Stimulated activated CD4-positive, alpha-beta T cell treated with anti-CD3 and anti-CD28 coated beads, Interleukin-2, amount 100 ng/mL, for 24 hours (primary cell): ENCODE measurements around the gene MRPL20.
"Not testable (repeated sequence)": the region's sequence is repeated elsewhere in the genome, so short reads cannot be mapped to it uniquely, and the experiment has no call there.

Experiments used
- DNase-seq, 2 donors: peaks; one replicate each; pipeline ENCODE4 v3.0.0-alpha.2; 2020

Gene MRPL20

DNA sequence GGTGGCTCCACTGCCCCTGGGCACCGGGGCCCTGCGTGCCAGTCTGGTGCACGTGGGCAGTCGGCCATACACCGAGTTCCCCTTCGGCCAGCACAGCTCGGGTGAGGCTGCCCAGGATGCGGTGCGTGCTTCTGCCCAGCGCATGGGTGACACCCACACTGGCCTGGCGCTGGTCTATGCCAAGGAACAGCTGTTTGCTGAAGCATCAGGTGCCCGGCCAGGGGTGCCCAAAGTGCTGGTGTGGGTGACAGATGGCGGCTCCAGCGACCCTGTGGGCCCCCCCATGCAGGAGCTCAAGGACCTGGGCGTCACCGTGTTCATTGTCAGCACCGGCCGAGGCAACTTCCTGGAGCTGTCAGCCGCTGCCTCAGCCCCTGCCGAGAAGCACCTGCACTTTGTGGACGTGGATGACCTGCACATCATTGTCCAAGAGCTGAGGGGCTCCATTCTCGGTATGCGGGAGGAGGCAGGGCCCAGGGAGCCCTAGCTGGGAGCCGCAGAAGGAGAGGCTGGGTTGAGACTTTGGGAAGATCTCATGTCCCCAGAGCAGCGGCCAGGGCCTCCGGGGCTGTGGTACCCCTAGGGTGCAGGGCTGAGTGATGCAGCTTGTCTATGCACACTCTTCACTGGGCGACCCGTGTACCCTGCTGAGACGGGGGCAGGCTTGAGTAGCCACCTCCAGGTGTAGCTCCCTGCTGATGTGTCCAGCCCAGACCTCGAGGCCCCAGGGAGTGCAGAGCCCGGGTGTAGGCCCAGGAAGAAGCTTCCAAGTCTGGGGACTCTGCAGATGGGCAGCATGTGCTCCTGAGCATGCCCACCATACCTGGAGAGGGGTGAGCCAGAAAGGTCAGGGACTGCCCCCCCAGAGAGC is 30.2 kb upstream of the MRPL20 start:
- DNase-seq = no peak

DNA sequence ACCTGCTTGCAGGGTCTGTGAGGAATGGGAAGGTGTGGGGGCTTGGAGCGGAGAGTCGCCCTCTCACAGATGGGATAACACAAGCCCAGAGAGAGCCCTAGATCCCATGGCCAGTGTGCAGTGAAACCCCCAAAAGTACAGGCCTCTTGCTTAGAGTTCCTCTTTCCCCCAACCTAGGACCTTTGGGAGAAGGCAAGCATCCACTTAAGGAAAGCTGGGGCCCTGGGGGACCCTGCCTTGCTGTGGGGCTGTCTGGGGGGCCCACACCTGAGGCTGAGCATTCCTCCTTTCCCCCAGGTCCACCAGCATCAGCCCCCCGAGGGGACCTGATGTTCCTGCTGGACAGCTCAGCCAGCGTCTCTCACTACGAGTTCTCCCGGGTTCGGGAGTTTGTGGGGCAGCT is 29.5 kb upstream of the MRPL20 start:
- no peak for DNase-seq

DNA sequence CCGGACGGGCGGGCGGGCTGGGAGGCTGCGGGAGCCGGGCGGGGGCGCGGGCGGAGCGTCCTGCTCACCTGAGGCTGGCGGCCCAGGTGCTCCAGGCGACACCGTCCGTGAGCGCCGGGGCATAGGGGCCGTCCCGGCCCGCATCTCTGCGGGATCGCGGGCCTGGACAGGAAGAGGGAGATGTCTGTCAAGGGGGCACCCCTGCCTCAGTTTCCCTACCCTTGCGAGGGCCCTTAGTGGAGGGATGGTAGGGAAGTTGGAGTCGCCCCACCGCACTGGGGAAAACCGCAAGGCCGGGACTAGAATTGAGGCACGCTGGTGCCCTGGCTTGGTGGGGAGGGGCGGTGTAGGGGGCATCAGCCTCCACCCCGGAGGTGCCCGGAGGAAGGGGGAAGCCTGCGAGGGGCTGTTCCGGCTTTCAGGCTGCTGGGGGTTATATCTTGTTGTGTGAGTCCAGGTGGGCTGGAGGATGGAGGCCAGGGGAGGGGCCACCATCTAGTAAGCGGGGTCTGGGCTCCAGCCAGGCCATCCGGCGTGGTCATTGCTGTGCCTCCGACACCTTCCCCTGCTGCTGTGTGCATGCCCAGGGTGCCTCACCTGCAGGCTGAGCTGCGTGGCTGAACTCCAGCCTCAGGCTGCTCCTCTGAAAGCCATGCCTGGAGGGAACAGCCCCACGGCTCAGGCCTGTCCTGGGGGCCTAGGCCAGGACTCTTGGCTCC is 29.0 kb upstream of the MRPL20 start:
- DNase-seq = no peak

DNA sequence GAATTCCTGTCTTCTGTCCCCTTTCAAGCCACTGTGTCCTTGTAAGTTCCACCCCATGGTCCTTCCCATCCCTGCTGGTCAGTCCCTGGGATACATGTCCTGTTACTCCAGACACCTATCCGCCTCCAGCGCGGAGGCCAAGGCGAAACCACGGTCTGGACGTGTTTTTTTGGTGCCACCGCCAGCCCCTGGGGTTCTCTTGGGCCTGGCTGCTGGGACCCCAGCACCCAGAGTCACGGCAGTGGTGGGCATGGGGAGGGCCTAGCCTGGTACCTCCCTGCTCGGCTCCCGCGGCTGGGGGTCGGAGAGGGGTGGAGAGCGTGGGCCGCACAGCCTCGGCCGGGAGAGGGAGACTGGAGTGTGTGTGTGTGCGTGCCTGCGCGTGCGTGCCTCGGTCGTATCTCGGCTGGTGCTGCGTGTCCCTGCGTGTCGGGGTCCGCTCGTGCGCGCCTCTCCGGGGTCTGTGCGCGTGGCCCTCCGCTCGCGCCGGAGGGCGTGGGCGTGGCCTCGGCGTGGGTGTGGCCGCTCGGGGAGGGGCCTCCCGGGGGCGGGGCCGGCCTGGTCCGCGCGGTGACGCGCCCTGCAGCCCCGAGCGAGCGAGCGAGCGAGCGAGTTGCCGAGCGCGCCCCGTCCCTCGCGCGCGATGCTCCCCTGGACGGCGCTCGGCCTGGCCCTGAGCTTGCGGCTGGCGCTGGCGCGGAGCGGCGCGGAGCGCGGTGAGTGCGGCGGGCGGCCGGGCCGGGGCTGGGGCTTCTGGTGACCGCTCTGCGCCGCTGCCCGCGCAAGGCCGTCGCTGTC is 28.2 kb upstream of the MRPL20 start, which contains the start of gene VWA1:
TSS of gene VWA1 (plus strand) at position 585 of the 798 bp plus-strand sequence. CDS start at position 644, 59 bp downstream.
- peak; percentile 68 to 79 for DNase-seq

DNA sequence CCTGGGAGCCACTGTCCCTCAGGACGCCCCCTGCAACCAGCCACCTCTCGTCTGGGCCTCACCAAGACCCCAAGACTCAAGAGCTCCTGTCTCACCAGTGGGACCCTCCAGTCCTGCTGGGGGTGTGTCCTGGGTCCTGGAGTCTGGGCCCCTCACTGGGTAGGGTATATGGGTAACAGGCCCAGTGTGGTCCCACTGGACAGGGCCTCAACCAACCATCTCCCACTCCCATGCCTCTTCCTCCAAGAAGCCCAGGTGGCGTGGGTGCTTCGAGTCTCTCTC is 27.7 kb upstream of the MRPL20 start:
- DNase-seq = no peak

DNA sequence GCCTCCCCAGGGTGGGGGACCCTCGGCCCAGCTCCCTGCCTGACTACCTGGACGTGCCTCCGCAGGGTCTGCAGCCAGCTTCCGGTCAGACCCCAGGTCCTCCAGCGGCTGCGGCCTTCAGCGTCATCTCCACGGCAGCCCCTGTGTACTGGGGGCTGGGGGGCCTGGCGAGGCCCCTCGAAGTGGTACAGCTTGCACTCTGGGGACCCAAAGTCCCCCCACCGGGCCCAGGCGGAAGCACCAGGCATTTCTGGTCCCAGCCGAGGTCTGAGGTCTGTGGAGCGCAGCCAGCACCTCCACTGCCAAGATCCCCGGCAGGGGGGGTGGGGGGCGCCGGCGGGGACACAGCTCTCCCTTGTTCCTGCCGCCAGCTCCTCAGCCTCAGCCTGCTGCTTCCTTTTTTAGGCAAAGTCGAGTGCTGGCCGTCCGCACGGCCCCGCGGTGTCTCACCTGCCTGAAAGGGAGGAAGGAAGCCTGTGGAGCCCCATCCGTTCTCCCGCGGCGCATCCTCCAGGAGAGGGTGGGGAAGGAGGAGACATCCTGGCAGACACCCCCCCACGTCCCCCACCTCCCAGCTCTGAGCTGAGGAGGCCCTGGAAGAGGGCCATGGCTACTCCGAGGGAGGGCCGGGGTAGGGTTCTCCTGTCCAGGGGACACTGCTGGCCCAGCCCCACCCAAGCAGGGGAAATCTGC is 27.2 kb upstream of the MRPL20 start:
- peak in 1 of 2 donors; percentile 40 for DNase-seq

DNA sequence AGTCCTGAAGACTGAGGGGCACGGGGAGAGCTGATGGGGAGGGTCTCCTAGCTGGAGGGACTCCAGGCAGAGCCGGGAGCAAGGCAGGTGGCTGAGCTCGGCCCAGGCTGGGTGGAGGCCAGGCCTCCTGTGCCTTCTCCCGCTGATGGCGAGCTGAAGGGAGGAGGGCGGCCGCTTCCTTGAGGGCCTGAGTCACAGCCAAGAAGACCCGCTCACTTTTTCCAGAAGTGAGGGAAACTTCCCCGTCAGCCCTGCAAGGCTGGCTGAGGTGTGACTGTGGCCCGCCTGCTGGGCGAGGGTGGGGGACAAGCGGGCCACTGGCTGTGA is 26.7 kb upstream of the MRPL20 start:
- peak; percentile 64 to 73 for DNase-seq

DNA sequence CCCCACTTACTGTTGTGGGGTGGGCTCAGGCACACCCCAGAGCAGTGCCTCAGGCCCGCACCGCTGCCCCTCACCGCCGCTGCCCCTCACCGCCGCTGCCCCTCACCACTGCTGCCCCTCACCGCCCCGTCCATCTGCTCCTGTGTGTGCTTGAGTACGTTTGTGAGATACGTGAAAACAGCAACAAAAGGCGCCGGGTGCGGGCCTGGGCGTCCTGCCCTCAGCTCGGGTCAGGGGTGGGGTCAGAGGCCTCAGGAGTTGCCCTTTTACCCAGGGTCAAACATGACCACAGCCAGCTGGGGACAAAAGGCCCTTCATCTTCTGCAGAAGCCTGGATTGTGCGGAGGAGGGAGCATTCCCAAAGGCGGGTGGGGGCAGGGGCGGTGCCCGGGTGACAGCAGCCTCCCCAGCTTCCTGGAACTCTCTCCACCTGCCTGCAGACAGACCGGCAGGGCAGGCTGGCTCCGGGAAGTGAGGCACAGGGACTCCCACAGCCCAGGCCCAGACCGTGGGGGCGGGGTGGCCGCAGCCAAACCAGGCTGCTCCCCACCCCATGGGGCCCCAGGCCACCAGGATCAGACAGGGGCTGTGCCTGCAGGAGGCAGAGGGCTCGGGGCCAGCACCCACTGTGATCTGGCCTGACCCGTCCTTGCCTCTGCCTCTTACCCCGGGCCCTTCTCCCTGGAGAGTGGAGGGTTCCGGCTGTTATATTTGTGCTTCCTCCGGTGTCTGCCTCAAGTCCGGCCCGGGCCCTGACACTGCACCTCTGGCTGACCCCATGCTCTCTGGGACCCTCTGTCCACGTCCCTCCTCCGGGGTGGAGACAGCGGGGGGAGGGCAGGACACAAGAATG is 26.1 kb upstream of the MRPL20 start:
- DNase-seq = no peak

DNA sequence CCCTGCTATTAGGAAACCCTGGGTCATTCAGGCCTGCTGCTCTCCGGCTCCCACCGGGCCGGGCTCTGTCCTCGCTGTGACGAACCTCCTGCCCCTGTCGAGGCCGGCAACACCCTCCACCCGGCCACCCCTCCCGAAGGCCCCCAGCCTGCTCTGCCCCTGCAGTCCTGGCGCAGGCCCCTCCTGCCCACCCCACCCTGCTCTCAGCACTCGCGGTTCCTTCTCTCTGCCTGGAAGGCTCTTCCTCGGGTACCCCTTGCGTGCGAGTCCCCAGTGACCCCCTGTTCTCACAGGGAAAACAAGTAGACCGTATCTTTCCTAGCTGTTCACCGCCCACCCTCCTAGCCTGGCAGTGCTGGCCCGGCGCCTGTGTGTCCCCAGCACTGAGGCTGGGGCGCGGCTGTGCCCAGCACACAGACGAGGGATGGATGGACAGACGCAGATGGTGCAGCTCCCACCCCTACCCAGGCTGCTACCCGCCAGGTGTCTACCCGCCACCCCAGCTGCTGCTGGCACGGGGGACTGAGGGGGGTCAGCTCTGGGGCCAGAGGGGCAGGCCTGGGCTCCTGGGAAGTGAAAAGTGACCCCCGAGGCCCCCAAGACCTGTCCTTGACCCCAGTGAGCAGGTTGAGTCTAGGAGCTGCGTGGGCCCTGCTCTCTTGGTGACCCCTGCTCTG is 25.3 kb upstream of the MRPL20 start:
- no peak for DNase-seq

DNA sequence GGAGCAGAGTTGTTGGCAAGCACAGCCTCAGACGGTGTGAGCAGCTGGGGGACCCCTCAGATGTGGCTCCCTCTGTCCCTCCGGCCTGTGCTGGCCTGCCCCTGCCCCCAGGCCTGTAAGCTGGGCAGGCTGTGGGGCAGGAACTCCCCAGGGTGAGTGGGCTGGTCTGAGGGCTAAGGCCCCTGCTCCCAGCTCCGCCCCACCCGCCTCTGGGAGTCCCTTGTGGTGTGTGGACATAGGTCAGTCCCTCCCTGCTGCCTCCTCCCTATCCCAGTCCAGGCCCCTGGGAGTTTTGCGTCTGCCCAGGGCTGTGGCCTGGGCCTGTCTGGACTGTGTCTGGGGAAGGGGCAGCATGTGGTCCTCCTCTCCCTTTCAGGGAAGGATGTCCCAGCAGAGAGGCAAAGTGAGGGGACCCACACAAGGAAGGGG is 24.8 kb upstream of the MRPL20 start:
- DNase-seq = no peak

DNA sequence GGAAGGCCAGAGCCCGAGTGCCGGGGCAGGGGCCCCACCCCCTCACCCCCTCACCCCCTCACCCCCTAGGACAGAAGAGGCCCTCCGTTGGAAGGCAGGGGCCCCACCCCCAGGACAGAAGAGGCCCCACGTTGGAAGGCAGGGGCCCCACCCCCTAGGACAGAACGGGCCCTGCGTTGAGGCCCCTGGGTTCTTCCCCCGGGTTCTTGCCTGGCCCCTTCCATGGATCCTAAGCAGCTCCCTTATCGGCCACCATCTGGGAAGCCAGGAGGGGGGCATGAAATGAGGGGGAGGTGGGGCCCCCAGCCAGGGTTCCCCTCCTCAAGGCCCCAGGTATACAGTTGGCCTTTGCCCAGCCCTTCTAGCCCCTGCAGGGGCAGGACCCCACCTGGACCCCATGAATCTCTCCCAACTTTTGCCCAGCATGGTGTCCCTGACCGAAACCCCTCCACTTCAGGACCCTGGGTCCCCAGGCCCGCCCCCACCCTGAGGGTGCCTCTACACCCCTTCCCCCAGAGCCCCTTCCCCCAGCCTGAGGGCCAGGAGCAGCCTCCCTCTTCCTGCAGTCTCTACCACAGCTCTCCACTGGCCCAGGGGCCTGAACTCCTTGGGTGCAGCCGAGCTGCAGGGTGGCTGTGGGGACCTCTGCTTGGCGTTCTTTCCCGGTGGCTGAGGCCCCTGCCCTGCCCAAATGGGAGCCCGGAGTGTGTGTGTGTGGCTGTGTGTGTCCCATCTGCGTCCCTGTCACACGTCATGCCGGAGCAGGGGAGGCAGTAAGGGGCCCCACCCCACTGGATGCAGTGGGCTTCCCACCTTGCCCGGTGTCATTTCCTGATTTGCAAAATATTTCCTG is 24.1 kb upstream of the MRPL20 start:
- DNase-seq = no peak

DNA sequence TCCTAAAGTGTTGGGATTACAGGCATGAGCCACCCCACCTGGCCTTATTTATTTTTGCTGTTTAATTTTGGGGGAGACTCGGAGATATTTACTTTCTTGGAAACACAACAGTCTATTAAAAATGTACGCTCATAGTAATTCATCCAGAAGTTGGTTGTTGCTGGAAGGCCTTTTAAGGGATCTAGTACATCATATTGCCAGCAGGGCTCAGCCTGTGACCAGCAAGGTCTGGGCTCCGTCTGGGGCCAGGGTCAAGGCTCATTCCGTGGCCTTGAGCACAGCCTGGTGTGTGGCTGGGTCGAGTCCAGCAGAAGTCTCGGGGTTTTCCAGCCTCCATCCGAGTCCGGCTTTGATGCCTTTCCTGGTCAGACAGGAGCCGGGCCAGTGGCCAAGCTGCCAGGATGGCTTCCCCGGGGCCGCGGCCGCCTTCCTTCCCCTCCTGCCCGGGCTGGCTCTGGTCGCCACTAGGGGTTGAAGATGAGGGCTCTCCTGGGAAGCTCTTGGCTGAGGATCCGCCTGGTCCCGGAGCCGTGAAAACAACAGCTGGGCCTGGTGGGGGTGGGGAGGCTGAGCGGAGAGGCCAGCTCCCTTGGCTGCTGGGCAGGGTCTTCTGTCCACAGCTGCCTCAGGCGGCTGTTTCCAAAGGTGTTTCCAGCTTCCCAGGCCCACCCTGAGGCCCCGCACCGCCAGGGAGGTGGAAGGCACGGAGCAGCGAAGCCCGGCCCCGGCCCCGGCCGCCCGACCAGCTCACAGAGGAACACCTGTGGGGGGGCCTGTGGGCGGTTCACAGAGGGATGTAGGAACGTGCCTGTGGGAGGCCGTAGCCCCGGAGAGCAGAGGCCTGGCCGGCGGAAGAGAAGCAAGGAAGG is 23.3 kb upstream of the MRPL20 start:
- DNase-seq = no peak

DNA sequence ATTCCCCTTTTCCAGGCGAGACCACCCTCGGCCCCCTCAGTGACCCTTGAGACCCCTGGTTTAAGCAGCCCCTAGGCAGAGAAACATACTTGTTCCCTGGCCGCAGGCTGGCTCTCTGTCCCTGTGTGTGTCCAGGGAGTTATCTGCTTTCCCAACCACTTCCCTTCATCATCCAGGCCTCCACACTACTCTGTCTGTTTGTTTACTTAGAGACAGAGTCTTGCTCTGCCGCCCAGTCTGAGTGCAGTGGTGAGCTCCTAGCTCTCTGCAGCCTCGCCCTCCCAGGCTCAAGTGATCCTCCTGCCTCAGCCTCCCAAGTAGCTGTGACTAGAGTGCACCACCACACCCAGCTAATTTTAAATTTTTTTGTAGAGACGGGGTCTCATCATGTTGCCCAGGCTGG is 22.6 kb upstream of the MRPL20 start:
- no peak for DNase-seq

DNA sequence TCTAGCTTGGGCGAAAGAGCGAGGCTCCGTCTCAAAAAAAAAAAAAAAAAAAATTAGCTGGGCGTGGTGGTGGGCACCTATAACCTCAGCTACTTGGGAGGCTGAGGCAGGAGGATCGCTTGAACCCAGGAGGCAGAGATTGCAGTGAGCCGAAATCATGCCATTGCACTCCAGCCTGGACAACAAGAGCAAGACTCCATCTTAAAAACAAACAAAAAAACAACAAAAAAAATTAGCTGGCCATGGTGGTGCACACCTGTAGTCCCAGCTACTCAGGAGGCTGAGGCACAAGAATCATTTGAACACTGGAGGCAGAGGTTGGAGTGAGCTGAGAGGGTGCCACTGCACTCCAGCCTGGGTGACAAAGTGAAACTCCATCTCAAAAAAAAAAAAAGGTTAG is 21.9 kb upstream of the MRPL20 start:
- DNase-seq = not testable (repeated sequence)

DNA sequence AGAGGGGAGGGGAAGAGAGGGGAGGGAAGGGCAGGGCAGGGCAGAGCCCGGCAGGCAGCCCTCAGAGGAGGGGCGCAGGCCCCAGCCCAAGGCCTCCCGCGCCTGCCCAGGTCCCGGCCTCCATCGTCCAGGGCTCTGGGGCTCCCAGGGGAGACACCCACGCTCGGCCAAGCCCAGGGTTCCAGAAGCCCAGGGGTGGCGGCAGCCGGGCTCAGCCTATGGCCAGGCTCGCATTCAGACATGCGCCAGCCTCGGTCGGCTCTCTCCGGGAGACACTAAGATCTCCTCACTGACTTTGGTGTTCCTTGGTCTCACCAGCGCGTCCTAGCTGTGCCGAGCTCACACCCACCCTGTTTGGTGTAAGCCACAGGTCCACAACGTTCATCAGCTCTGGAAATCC is 21.1 kb upstream of the MRPL20 start:
- no peak for DNase-seq

DNA sequence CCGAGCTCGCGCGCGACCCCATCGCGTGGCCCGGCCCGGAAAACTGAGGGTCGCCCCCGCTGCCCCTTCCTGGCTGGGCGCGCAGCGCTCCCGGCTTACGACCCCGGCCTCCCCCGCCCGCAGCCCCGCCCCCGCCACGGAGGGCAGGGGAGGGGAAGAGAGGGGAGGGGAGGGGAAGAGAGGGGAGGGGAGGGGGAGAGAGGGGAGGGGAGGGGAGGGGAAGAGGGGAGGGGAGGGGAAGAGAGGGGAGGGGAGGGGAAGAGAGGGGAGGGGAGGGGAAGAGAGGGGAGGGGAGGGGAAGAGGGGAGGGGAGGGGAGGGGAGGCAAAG is 20.7 kb upstream of the MRPL20 start:
- no peak for DNase-seq

DNA sequence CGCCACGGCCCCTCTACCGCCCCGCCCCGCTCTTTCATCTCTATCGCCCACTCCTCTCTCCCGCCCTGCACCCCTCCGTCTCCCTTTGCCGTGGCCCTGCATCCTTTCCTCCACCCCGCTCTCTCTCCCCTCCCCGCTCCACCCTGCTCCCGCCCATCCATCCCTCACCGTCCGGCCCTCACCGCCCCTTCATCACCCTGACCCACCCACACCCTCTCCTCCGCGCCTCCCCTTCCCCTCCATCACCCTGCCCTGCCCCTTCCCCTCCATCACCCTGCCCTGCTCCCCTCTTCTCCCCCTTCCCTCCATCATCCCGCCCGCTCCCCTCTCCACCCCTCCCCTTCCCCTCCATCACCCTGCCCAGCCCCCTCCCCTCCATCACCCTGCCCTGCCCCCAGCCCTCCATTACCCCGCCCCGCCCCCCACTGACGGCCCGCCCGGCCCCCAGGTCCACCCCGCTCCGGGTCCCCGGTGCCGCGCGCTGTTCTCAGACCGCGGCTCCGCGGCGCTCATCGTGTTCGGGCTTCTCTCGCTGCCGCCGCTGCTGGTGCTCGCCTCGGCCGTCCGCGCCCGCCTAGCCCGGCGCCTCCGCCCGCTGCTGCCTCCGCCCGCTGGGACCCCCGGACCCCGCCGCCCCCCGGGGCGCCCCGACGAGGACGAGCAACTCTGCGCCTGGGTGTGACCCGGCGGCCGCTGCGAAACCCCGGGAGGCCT is 20.2 kb upstream of the MRPL20 start:
- no peak for DNase-seq

DNA sequence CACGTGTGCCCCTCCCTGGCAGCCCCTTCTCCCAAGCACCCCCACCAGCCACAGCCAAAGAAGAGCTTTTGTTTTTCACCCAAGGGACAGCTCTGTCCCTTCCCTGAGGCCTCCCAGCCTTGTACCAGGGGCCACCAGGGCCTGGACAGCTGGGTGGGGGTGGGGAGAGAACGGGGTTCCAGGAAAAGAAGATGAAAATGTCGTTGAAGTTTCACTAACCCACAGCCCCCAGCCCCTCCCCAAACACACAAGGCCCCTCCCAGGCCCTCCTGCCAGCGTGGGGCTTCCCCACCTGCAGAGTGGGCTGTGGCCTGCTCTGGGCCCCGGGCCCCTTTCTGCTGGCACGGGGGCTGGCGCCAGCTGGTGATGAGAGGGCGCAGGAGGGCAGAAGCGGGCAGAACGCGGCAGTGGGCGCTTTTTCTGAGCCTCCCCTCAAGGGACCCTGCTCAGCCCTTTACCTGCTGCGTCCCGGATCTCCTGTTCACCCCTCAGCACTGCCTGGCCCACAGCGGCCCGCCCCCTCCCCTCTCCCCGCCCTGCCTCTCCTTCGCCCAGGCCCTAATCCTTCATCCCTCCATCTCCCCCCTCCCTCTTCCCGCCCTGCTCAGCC is 19.5 kb upstream of the MRPL20 start:
- DNase-seq = no peak
